HG02759 (cell line): ENCODE results near the gene HACE1.

ENCODE experiments used
- ATAC-seq: cut with Tn5 transposase; IDR thresholded peaks from one replicate; pipeline ENCODE4 v1.9.1; 2021; ENCODE audit warnings: mild to moderate bottlenecking, moderate library complexity; ENCODE audit not compliant: unreplicated experiment

HACE1 gene

DNA sequence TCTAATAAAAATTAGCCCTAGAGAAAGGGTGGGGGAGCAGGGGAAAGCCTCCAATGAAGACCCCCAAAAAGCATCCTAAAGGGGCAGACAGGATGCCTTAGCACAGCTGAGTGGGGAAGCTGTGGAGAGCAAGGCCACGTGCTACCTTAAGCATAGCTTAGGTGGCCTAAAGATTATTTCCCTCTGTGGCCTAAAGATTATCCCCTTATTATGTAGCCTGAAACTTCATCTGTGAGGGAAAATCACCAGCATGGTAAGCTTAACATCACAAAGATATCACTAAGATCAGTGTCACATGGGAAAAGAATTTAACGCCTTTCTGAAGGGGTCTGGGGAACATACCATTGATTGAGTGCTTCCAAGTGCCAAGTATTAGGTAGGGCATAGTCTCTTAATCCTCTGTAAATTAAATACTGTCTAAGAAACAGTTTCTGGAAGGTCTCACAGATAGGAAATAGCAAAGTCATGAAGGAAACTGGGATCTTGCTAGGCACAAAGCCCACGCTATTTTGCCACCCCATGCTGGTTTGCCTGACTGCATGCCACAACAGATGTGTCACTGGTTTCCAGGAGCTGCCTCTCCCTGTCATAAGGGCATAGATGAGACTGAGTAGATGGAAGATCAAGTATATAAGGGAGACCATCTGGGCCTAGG is 170.0 kb downstream of the HACE1 start:
- no peak for ATAC-seq

DNA sequence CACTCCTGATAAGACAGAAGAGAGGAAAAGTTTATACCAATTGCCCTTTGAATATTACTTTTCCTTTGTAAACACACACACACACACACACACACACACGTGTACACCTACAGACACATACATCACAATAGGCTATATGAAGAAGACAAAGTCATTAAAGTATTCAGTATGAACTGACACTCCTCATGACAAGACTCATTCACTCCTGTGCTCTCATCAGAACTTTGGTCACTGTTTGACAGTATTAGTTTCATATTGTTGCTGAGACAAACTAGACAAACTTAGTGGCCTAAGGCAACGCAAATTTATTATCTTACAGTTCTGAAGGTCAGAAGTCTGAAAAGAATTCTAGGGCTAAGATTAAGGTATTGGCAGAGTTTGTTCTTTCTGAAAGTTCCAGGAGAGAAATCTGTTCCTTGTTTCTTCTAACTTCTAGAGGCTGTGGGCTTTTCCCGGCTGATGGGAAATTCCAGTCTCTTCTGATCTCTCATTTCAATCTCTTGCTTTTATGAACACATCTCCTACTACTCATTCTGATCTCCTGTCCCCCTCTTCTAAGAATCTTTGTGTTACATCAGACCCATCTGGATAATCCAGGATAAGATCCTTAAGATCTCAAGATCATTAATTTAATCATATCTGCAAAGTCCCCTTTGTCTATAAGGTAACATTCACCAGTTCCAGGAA is 171.3 kb downstream of the HACE1 start:
- peak; percentile 74 for ATAC-seq

DNA sequence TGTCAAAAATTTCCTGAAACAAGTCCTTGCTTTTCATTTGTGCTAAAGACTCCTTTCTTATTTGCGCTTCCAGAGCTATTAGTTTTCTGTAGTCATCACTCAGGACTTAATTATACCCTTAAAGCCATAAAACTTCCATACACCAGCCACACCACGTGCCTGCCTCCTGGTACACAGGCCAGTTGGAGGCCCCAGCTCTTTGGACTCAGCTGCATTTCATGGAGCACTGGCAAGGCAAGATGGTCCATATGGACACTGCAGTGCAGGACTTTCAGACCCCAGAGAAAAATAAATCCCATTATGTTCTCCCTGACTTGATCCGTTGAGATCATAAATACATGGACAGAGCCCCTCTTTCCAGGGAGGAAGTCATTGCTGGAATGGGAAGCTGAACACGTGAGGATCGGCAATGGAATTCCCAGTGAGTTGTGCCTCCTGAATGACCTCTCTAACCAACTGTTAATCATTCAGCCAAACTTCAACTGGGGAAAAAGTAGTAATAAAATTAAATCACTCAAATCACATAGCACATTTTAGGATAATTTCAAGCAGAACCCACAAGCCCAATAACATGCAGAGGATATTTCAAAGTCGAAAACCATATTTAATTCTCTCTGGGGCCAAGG is 173.1 kb downstream of the HACE1 start:
- ATAC-seq: no peak

DNA sequence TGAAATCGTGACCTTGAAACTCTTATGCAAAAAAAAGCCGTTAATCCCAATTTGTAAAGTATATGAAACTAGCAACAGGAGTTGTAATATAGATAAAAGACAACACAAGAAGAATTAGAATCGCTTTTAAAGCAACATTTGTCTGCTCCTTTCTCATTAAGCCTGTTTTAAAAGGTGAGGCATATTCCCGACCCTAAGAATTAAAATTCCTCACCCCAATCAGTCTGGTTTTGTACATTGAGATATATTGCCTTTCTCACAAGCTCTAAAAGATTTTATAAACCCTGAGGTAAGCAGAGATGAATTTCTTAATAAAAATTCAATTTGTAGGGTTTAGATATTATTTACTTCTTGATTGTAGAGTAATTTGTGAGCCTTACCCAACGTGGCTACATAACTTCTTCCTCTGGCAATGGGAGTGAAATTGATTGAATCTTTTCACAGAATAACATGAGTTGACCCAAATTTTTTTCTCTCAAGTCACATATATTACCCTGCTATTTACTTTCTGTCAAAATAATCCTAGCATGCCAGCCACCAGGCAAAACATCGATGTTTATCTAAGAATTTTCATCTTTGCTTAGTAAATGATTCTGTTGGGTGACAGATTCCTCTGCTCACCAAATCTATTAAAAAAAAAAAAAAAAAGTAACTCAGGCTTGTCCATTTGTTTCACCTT is 173.7 kb downstream of the HACE1 start:
- no peak for ATAC-seq

GRCh38 chr6:104684911-104685415 is 174.8 kb downstream of the HACE1 start:
- ATAC-seq: no peak

- ATAC-seq: no peak
Observed at GRCh38 chr6:104683809-104684208, 175.9 kb downstream of the HACE1 start.

- peak; percentile 86 for ATAC-seq
Observed at GRCh38 chr6:104682722-104683643, 176.7 kb downstream of the HACE1 start.

GRCh38 chr6:104680539-104680938 is 179.2 kb downstream of the HACE1 start:
- no peak for ATAC-seq

- ATAC-seq: no peak
Observed at GRCh38 chr6:104679971-104680370, 179.7 kb downstream of the HACE1 start.
